ENCODE data around the gene MYCN.
"Not testable (repeated sequence)": the region's sequence is repeated elsewhere in the genome, so short reads cannot be mapped to it uniquely, and the experiment has no call there.

Gene MYCN

GRCh38 chr2:15957881-15958713 lies 17.7 kb downstream of the MYCN start:
- no peak for DNase-seq (ENCODE audit: low read depth in 2 of 2)

DNA sequence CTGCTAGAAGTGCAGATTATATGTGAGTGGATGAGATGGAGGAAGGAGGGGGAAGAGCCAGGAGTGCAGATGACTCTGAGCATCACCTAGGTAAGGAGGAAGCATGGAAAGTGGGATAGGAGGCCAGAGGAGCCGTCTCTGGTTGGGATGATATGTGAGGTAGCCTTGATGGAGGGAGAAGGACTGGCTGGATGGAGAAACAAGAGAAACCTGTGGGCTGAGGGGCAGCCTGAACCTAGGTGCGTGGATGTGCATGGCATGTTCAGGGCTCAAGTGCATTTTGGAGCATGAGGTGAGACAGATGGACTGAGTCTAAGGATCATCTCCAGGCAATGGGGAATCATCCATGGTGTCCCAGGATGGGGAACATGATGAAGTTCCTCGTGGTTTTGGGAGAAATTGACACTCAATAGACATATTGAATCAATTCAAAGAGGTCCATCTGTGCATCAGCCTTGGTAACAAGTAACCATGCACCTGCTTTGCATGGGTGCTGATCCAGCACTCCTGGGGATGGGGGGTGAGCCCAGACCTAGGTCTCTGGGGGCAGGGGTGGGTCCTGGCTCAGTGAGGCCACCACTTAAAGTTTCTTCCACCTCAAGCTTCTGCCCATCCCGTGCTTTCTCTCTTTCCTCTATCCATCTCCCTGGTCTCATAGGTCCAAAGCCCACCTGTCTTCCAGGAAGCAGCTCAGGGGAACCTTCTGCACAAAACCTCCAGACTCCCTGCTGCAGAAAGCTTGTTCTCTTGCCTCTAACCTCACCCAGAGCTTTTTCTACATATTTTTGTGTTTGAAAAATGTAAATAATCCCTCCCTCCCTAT lies 19.2 kb downstream of the MYCN start:
- no peak for DNase-seq (ENCODE audit: low read depth in 2 of 2)

GRCh38 chr2:15960154-15960520 lies 19.8 kb downstream of the MYCN start:
- DNase-seq (ENCODE audit: low read depth in 2 of 2): not testable (repeated sequence)

DNA sequence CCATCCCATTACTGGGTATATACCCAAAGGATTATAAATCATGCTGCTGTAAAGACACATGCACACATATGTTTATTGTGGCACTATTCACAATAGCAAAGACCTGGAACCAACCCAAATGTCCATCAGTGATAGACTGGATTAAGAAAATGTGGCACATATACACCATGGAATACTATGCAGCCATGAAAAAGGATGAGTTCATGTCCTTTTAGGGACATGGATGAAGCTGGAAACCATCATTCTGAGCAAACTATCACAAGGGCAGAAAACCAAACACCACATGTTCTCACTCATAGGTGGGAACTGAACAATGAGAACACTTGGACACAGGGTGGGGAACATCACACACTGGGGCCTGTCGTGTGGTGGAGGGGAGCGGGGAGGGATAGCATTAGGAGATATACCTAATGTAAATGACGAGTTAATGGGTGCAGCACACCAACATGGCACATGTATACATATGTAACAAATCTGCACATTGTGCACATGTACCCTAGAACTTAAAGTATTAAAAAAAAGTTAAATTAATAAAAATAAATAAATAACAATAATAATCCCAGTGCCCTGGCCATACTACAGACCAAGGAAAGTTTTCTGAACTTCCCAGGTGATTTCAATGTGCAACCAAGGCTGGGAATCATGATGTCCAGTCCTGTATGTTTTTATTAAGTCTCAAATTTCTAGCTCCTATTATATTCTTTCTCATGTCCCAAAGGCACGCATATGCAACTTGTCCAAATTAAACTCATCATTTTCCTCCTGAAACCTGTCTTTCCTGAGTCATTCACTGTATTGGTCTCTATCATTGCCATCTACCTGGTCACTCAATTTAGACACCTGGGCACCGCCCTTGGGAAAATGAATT lies 23.0 kb downstream of the MYCN start:
- not testable (repeated sequence) for DNase-seq (ENCODE audit: low read depth in 2 of 2)

- DNase-seq (ENCODE audit: low read depth in 2 of 2): no peak
Measured at GRCh38 chr2:15963977-15964670, 23.8 kb downstream of the MYCN start.

DNA sequence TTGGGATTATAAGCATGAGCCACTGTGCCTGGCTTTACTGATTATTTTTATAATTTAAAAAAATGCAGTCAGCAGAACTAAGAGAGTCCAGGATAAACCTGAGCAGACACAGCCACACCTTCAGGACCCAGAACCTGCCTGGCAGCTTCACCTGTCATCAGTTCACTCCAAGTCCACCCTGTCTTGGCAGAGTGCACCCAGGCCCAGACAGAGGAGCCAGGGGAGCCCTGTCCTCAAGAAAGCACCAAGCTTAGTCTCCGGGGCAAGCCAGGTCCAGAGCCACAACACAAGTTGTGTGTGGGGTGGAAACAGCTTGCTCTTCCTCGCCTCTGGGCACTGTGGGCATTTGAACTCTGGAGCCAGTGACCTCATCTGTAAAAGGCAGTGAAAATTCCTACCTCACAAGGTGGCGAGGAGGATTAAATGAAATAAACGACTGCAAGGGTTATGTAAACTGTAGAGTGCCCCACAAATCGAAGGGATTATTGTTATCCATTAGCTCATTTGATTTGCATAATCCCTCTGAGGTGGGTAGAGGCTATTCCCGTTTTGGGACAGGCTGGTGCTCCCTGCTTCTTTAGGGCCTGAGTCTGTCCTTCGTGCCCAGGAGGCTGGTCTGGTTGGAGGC lies 24.7 kb downstream of the MYCN start:
- no peak for DNase-seq (ENCODE audit: low read depth in 2 of 2)

DNA sequence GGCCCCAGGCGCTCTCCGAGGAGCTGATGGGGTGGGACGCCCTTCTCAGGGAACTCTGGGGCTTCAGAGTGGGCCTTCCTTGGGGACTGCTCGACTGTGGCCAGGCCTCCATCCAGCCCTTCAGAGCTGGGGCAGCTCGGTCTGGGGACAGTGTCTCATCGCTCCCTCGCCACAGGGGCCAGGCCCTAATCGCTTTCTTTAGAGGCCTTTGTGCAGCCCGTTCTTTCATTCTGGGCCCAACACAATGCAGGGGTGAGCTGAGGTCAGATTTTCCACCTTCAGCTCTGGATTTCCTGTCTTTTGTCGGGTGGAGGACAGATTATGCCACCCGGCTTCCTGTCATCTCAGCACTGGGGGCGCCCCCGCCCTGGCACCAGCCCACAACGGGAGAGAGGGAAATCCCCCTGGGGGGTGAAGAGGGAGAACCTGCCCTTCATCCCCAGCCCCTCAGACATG lies 25.2 kb downstream of the MYCN start:
- DNase-seq (ENCODE audit: low read depth in 2 of 2): no peak

DNA sequence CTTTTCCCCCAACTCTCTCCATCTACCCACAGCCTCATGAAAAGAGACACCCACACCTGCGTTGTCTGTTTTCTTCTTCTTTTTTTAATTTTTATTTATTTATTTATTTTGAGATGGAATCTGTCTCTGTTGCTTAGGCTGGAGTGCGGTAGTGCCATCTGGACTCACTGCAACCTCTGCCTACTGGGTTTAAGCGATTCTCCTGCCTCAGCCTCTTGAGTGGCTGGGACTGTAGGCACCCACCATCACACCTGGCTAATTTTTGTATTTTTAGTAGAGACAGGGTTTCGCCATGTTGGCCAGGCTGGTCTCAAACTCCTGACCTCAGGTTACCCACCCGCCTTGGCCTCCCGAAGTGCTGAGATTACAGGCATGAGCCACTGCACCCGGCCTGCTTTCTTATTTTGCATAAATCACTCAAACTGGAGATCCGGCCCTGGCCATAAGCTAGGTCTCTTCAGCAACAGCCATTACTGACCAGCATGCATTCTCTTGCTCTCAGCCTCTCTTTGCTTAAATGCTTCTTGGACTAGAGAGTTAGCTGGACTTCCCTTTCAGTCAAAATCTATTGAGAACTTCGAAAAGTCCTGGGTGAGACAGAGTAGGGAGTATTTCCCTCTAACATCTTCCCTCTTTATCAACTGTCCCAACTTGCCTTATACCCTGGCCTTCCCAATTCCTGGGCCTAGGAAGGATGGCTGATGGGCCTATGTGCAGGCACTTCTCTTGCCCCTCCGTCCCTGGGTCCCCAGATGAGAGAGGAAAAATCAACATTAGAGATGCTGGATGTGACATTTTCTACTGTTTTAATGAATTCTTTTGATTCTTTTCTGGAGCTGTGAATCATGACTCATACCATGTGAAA lies 27.3 kb downstream of the MYCN start:
- no peak for DNase-seq (ENCODE audit: low read depth in 2 of 2)

- no peak for DNase-seq (ENCODE audit: low read depth in 2 of 2)
Measured at GRCh38 chr2:15968280-15969178, 28.2 kb downstream of the MYCN start.

DNA sequence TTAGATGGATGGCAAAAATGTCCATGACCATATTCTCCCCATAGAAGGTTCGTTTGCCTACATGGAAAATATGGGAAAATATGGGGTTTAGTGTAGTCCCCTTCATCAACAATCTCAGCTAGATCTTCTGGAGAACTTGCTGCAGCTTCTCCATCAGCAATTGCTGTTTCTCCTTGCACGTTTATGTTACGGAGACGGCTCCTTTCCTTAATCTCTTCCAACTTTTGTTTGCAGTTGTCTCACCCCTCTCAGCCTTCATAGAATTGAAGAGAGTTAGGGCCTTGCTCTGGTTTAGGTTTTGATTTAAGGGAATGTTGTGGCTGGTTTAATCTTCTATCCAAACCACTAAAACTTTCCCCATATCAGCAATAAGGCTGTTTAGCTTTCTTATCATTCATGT lies 28.9 kb downstream of the MYCN start:
- DNase-seq (ENCODE audit: low read depth in 2 of 2): no peak

GRCh38 chr2:15970701-15971100 lies 30.4 kb downstream of the MYCN start:
- DNase-seq (ENCODE audit: low read depth in 2 of 2): no peak

- no peak for DNase-seq (ENCODE audit: low read depth in 2 of 2)
Measured at GRCh38 chr2:15971351-15971750, 31.0 kb downstream of the MYCN start.

GRCh38 chr2:15971831-15972522 lies 31.6 kb downstream of the MYCN start:
- no peak for DNase-seq (ENCODE audit: low read depth in 2 of 2)

- DNase-seq (ENCODE audit: low read depth in 2 of 2): no peak
Measured at GRCh38 chr2:15973481-15974401, 33.4 kb downstream of the MYCN start.

GRCh38 chr2:15974565-15975260 lies 34.4 kb downstream of the MYCN start:
- DNase-seq (ENCODE audit: low read depth in 2 of 2): no peak

- no peak for DNase-seq (ENCODE audit: low read depth in 2 of 2)
Measured at GRCh38 chr2:15975261-15975600, 34.9 kb downstream of the MYCN start.

- DNase-seq (ENCODE audit: low read depth in 2 of 2): no peak
Measured at GRCh38 chr2:15975676-15976075, 35.3 kb downstream of the MYCN start.

Data from stimulated activated CD4-positive, alpha-beta T cell treated with anti-CD3 and anti-CD28 coated beads, Interleukin-1b, Interleukin-23, amount 100 ng/mL, for 1 hour (primary cell).